Neural cell (in vitro differentiated cells): ENCODE data around the gene TMEM170B. TPM values are rescaled to one million over a fixed set of nuclear protein-coding genes. Genes with fewer than 3 reads are reported as not detected.

Experiments used
- H2AFZ ChIP-seq: fragments of 200-600, 300-800 bp; sonication (generic), shearing (Covaris generic); 2 replicates; pipeline ENCODE4 v1.6.0; 2014; ENCODE audit warnings: low read depth, mild to moderate bottlenecking, antibody characterized with exemption, low read length, moderate library complexity
- H3F3A ChIP-seq: fragments of 200-600 bp; shearing (Covaris generic); 2 replicates; pipeline ENCODE4 v1.6.1; 2016; ENCODE audit warnings: mild to moderate bottlenecking, moderate library complexity, mixed read lengths, antibody characterized with exemption, low read length; ENCODE audit not compliant: insufficient read depth, poor library complexity, severe bottlenecking
- H3K27ac ChIP-seq: fragments of 200-600, 300-800 bp; sonication (generic), shearing (Covaris generic); 2 replicates; pipeline ENCODE4 v1.5.1; 2014; ENCODE audit warnings: mild to moderate bottlenecking, low read length, moderate library complexity
- H3K27me3 ChIP-seq: fragments of 300-800, 200-600 bp; sonication (generic), shearing (Covaris generic); 2 replicates; pipeline ENCODE4 v1.6.0; 2014; ENCODE audit warnings: mild to moderate bottlenecking, low read depth, low read length, moderate library complexity; ENCODE audit not compliant: insufficient read depth
- H3K36me3 ChIP-seq: fragments of 300-800, 200-600 bp; sonication (generic), shearing (Covaris generic); 2 replicates; pipeline ENCODE4 v1.5.1; 2014; ENCODE audit warnings: mild to moderate bottlenecking, antibody characterized with exemption, low read length, moderate library complexity; ENCODE audit not compliant: insufficient read depth
- H3K4me2 ChIP-seq: fragments of 300-800, 200-600 bp; sonication (generic), shearing (Covaris generic); 2 replicates; pipeline ENCODE4 v1.6.0; 2014; ENCODE audit warnings: mild to moderate bottlenecking, low read length
- H3K4me3 ChIP-seq: fragments of 300-800, 200-600 bp; sonication (generic), shearing (Covaris generic); 2 replicates; pipeline ENCODE4 v1.5.1; 2014; ENCODE audit warnings: mild to moderate bottlenecking, low read length, moderate library complexity
- H3K79me2 ChIP-seq: fragments of 200-600 bp; shearing (Covaris generic); replicated peaks from 2 replicates; pipeline ENCODE4 v1.6.0; 2014; ENCODE audit warnings: mild to moderate bottlenecking, low read length, moderate library complexity; ENCODE audit not compliant: insufficient read depth
- H3K9ac ChIP-seq: fragments of 300-800, 200-600 bp; sonication (generic), shearing (Covaris generic); 2 replicates; pipeline ENCODE4 v1.6.1; 2016; ENCODE audit warnings: mild to moderate bottlenecking, low read length, mixed read lengths
- H3K9me2 ChIP-seq: fragments of 200-600 bp; shearing (Covaris generic); 2 replicates; pipeline ENCODE4 v1.6.1; 2016; ENCODE audit warnings: mild to moderate bottlenecking, low read length, mixed read lengths; ENCODE audit not compliant: insufficient read depth
- H3K9me3 ChIP-seq: fragments of 200-600, 300-800 bp; sonication (generic), shearing (Covaris generic); 2 replicates; pipeline ENCODE4 v1.6.1; 2016; ENCODE audit warnings: mild to moderate bottlenecking, mixed run types, low read length, moderate library complexity, mixed read lengths
- H4K20me1 ChIP-seq: fragments of 200-600 bp; shearing (Covaris generic); 2 replicates; pipeline ENCODE4 v1.6.1; 2016; ENCODE audit warnings: mild to moderate bottlenecking, mixed run types; ENCODE audit not compliant: insufficient read depth
- CTCF ChIP-seq: fragments of 450-650 bp; IDR thresholded peaks from 2 replicates; pipeline ENCODE4 v1.5.1; 2014; ENCODE audit warnings: antibody characterized with exemption, mild to moderate bottlenecking, moderate library complexity; ENCODE audit not compliant: poor library complexity, severe bottlenecking
- EP300 ChIP-seq: fragments of 450-650 bp; conservative IDR thresholded peaks from 2 replicates; pipeline ENCODE4 v1.6.1; 2014; ENCODE audit warnings: antibody characterized with exemption, mild to moderate bottlenecking, moderate library complexity; ENCODE audit not compliant: poor library complexity, severe bottlenecking
- EZH2 ChIP-seq: fragments of 200-600, 300-800 bp; shearing (Covaris generic), sonication (generic); IDR thresholded peaks from 2 replicates; pipeline ENCODE4 v1.6.1; 2014; ENCODE audit warnings: antibody characterized with exemption, low read length, borderline replicate concordance, mild to moderate bottlenecking; ENCODE audit not compliant: insufficient read depth, poor library complexity, severe bottlenecking
- MXI1 ChIP-seq: fragments of 450-650 bp; conservative IDR thresholded peaks from 2 replicates; pipeline ENCODE4 v1.6.1; 2014; ENCODE audit warnings: antibody characterized with exemption, mild to moderate bottlenecking; ENCODE audit not compliant: poor library complexity, severe bottlenecking
- POLR2AphosphoS5 ChIP-seq: IDR thresholded peaks from 2 replicates; pipeline ENCODE4 v1.6.1; 2012
- RAD21 ChIP-seq: fragments of 450-650 bp; conservative IDR thresholded peaks from 2 replicates; pipeline ENCODE4 v1.6.1; 2014; ENCODE audit warnings: antibody characterized with exemption, mild to moderate bottlenecking, moderate library complexity
- REST ChIP-seq: IDR thresholded peaks from 2 replicates; pipeline ENCODE4 v1.6.1; 2012; ENCODE audit warnings: borderline replicate concordance
- SMC3 ChIP-seq: fragments of 450-650 bp; conservative IDR thresholded peaks from 2 replicates; pipeline ENCODE4 v1.6.1; 2014; ENCODE audit warnings: antibody characterized with exemption, mild to moderate bottlenecking, moderate library complexity; ENCODE audit not compliant: poor library complexity
- TAF1 ChIP-seq: IDR thresholded peaks from 2 replicates; pipeline ENCODE4 v1.6.1; 2012; ENCODE audit warnings: low read depth
- polyA plus RNA-seq: library from polyadenylated mRNA; depleted of rRNA; stranded (reverse); fragments of >200 nt; gene quantifications from 2 replicates; pipeline ENCODE4 v1.2.3, GENCODE V29; 2014

The TMEM170B gene
- polyA plus RNA-seq, 1 donor from 2014 or later = 29.1 TPM

GRCh38 chr6:11614534-11615213, 77.1 kb downstream of the TMEM170B start:
- Histone ChIP-seq H3K79me2 (no peaks in the 10 kb centered on the region), H3K27me3 (no peaks in the 10 kb centered on the region), H3K27ac (no peak overlapping the region), H3K4me3 (no peak overlapping the region), H4K20me1 (no peaks in the 10 kb centered on the region), H3K36me3 (no peaks in the 10 kb centered on the region), H3K9ac (no peak overlapping the region), H2AFZ (no peak overlapping the region), H3K4me2 (no peak overlapping the region), H3K9me2 (no peaks in the 10 kb centered on the region), H3F3A (no peaks in the 10 kb centered on the region), H3K9me3 (no peaks in the 10 kb centered on the region)
- no peak for TF ChIP-seq EZH2
- TF ChIP-seq POLR2AphosphoS5 = no peak
- TF ChIP-seq EP300 = no peak
- TF ChIP-seq SMC3 = no peak
- TF ChIP-seq REST = no peak
- no peak for TF ChIP-seq TAF1
- no peak for TF ChIP-seq MXI1
- no peak for TF ChIP-seq RAD21
- TF ChIP-seq CTCF = no peak

GRCh38 chr6:11615214-11615602, 77.7 kb downstream of the TMEM170B start:
- Histone ChIP-seq H3K9me2 (no peaks in the 10 kb centered on the region), H3K9ac (no peak overlapping the region), H3K9me3 (no peaks in the 10 kb centered on the region), H3K4me2 (no peak overlapping the region), H3F3A (no peaks in the 10 kb centered on the region), H3K4me3 (no peak overlapping the region), H3K27ac (no peak overlapping the region), H2AFZ (no peak overlapping the region), H4K20me1 (no peaks in the 10 kb centered on the region), H3K79me2 (no peaks in the 10 kb centered on the region), H3K27me3 (no peaks in the 10 kb centered on the region), H3K36me3 (no peaks in the 10 kb centered on the region)
- TF ChIP-seq EP300 = no peak
- no peak for TF ChIP-seq TAF1
- no peak for TF ChIP-seq MXI1
- TF ChIP-seq RAD21 = no peak

GRCh38 chr6:11616200-11616611, 78.7 kb downstream of the TMEM170B start:
- Histone ChIP-seq H3K79me2 (no peaks in the 10 kb centered on the region), H3K4me3 (no peak overlapping the region), H3K9me3 (no peaks in the 10 kb centered on the region), H3F3A (no peaks in the 10 kb centered on the region), H3K9me2 (no peaks in the 10 kb centered on the region), H2AFZ (no peak overlapping the region), H3K4me2 (no peak overlapping the region), H3K36me3 (no peaks in the 10 kb centered on the region), H3K27ac (no peak overlapping the region), H3K27me3 (no peaks in the 10 kb centered on the region), H3K9ac (no peak overlapping the region), H4K20me1 (no peaks in the 10 kb centered on the region)
- no peak for TF ChIP-seq POLR2AphosphoS5
- no peak for TF ChIP-seq CTCF
- TF ChIP-seq EZH2 = no peak
- no peak for TF ChIP-seq EP300
- no peak for TF ChIP-seq MXI1
- no peak for TF ChIP-seq TAF1
- TF ChIP-seq RAD21 = no peak
- no peak for TF ChIP-seq SMC3
- no peak for TF ChIP-seq REST
